GM23338 (cell line): Measurements from ENCODE around the gene KRT78.

Experiments used
- CREB1 ChIP-seq: fragments of 250-450 bp; sonication (Bioruptor Pico); IDR thresholded peaks from 2 replicates; pipeline ENCODE4 v1.5.0; 2020; ENCODE audit warnings: low read depth, mild to moderate bottlenecking, moderate library complexity
- CTCF ChIP-seq, 2 experiments: fragments of 200-600 bp in 1 of 2; sonication (generic) in 1 of 2; conservative IDR thresholded peaks; 2 replicates each; pipeline versions ENCODE4 v1.5.1 to v1.6.1; 2016 to 2017; ENCODE audit warnings: antibody characterized with exemption in 2 of 2, low read depth in 2 of 2, mild to moderate bottlenecking in 2 of 2, moderate library complexity in 1 of 2
- ETS1 ChIP-seq: IDR thresholded peaks from 2 replicates; pipeline ENCODE4 v1.6.1; 2016; ENCODE audit warnings: antibody characterized with exemption
- EZH2 ChIP-seq: fragments of 200-600 bp; sonication (generic); IDR thresholded peaks from one replicate; pipeline ENCODE4 v1.8.0; 2017; ENCODE audit warnings: antibody characterized with exemption, mild to moderate bottlenecking, low read depth; ENCODE audit not compliant: unreplicated experiment
- EZH2phosphoT487 ChIP-seq: fragments of 200-600 bp; sonication (generic); IDR thresholded peaks from one replicate; pipeline ENCODE4 v1.8.1; 2018; ENCODE audit warnings: antibody characterized with exemption; ENCODE audit not compliant: unreplicated experiment
- JUNB ChIP-seq: IDR thresholded peaks from one replicate; pipeline ENCODE4 v1.6.1; 2016; ENCODE audit warnings: antibody characterized with exemption; ENCODE audit not compliant: unreplicated experiment
- NANOG ChIP-seq: IDR thresholded peaks from 2 replicates; pipeline ENCODE4 v1.6.1; 2016; ENCODE audit warnings: antibody characterized with exemption, borderline replicate concordance
- POLR2AphosphoS5 ChIP-seq: IDR thresholded peaks from 2 replicates; pipeline ENCODE4 v1.6.1; 2016; ENCODE audit warnings: antibody characterized with exemption, low read depth
- REST ChIP-seq: IDR thresholded peaks from one replicate; pipeline ENCODE4 v1.6.1; 2018; ENCODE audit warnings: antibody characterized with exemption; ENCODE audit not compliant: unreplicated experiment
- ZNF114 ChIP-seq: fragments of 250-450 bp; sonication (Bioruptor Pico); IDR thresholded peaks from 2 replicates; pipeline ENCODE4 v1.5.0; 2020; ENCODE audit warnings: mild to moderate bottlenecking, moderate library complexity

- TF ChIP-seq CTCF (conservative IDR thresholded peaks at IDR 0.05; ENCODE audit: low read depth in 2 of 2) (no peak), JUNB (no peak), REST (no peak), NANOG (no peak), CREB1 (CRISPR knock-in tag) (no peak), EZH2phosphoT487 (no peak), POLR2AphosphoS5 (no peak), EZH2 (no peak), ZNF114 (CRISPR knock-in tag) (no peak), ETS1 (no peak)
Measured at GRCh38 chr12:52890417-52890816, 41.6 kb upstream of the KRT78 start.
